ENCODE data around the gene LONRF2.
"Not testable (repeated sequence)": the region's sequence is repeated elsewhere in the genome, so short reads cannot be mapped to it uniquely, and the experiment has no call there.

The LONRF2 gene

DNA sequence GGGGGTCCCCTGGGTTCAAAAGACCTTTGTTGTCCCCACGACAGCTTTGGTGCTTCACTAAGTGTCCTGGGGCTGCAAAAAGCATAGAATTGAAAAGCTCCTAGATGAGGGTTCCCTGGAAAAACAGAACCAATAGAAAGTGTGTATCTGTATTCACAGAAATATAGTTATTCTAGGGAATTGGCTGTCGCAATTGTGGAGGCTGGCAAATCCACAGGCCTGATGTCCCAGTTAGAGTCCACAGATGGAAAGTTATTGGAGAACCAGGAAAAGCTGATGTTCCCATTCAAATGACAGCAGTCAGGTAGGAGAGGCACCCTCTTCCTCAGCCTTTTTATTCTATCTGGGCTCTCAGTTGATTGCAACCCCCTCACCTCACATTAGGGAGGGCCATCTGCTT, 65.5 kb downstream of the LONRF2 start:
- FAIRE-seq (no peak), DNase-seq (ENCODE audit: insufficient read length, low spot score) (no peak)
- TF ChIP-seq, protein P1, sequence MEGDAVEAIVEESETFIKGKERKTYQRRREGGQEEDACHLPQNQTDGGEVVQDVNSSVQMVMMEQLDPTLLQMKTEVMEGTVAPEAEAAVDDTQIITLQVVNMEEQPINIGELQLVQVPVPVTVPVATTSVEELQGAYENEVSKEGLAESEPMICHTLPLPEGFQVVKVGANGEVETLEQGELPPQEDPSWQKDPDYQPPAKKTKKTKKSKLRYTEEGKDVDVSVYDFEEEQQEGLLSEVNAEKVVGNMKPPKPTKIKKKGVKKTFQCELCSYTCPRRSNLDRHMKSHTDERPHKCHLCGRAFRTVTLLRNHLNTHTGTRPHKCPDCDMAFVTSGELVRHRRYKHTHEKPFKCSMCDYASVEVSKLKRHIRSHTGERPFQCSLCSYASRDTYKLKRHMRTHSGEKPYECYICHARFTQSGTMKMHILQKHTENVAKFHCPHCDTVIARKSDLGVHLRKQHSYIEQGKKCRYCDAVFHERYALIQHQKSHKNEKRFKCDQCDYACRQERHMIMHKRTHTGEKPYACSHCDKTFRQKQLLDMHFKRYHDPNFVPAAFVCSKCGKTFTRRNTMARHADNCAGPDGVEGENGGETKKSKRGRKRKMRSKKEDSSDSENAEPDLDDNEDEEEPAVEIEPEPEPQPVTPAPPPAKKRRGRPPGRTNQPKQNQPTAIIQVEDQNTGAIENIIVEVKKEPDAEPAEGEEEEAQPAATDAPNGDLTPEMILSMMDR (IDR thresholded peaks at IDR 0.05; ENCODE audit: insufficient read depth, missing control alignments), result no peak

DNA sequence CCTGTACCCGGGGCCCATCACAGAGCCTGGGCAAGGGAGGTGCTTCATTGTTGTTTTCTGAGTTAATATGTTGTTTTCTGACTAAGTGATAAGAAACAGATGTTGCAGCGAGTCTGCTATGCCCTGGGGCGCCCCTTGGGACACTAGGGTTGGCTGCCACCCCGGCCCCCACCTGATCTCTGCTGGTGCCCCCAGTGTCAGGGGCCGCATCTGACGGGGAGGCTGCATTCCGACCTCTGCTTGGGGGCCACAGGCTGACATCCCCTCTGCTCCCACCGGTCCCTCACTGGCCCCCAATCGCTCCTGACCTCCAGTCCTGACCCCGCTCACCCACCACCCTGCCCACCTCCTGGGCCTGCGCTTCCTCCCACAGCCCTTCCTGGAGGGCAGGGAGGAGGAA, 65.9 kb downstream of the LONRF2 start:
- FAIRE-seq, result no peak
- no peak for DNase-seq (ENCODE audit: insufficient read length, low spot score)
- TF ChIP-seq, protein P1 (IDR thresholded peaks at IDR 0.05; ENCODE audit: insufficient read depth, missing control alignments), result no peak

DNA sequence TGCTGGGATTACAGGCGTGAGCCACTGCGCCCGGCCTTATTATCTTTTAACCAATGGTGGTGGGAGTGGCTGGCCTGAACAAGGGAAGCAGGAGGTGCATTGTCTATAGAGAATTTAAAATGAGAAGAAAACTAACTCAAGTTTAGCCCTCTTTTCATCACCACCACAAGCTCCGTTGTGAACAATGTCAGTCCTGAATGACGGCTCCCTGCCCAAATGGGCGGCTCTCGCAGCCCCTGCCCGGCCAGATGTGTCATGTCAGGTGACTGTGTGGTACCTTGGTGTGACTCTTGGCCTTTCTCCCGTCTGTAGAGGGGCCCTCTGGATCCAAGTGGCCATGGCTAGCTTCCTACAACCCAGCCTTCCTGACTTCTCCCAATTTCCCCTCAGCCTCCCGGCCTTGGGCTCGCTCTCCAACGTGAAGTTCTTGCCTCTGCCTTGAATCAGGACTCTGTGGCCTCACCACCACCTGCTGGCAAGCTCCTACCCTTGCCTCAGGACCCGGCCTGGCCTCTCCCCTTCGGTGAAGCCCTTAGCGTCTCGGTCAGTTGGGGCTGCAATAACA, 67.6 kb downstream of the LONRF2 start:
- no peak for FAIRE-seq
- no peak for DNase-seq (ENCODE audit: insufficient read length, low spot score)
- TF ChIP-seq, protein P1 (IDR thresholded peaks at IDR 0.05; ENCODE audit: insufficient read depth, missing control alignments), result no peak

DNA sequence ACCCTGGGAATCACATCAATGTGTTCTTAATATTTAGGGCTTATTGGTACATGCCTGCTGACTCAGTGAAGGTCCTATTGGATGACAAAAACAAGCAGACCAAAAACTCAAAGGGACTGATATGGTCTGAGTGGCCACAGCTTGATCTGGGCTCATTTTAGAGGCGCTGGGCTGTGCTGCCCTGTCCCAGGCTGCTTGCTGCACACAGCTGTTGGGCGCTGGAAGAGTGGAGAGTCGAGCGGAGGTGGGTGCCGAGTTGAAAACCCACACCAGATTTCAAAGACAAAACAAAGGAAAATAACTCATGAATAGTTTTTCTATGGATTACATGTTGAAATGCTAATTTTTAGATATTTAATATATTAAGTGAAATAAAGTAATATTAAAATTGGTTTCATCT, 68.5 kb downstream of the LONRF2 start:
- DNase-seq (ENCODE audit: insufficient read length, low spot score) (no peak), FAIRE-seq (no peak)
- TF ChIP-seq, protein P1 (IDR thresholded peaks at IDR 0.05; ENCODE audit: insufficient read depth, missing control alignments), result no peak

DNA sequence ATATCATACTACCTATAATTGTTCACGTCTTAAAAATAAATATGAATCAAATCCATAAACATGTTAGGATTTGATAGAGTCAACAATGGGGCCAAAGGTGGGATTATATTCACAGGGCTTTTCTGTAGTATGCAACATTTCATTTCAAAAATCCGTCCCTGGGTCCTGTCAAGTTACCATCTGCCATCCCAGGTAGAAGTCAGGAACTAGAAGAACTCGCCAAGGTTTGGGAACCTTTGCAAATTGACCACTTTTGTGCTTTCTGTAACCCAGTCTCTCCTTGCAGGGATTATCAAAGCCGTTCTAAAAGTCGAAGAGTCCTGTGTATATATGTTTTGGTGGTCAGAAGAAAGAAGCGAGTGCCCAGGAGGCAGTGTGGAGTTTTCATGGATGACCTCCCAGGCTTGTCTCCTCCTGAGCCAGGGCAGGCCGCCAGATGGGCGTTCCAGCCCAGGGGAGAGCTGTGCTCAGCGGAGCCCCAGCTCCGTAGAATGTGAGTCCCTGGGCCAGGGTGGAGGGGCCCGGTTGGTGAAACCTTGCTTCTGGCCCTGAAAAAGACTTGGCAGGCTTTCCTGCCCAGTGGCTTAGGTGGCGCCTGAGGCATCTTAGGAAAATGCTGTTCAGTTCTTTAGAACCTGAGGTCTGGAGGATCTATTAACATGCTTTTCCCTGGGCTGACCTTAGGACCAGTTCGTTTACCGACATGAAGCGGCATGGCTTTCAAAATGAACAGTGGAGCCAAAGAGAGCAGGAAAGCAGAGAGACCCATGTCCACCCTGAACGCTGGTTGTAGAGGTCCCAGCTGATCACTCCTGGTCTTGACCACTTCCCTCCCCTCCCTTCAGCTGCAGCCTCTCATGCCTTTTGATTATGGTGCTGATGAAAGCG, 69.2 kb downstream of the LONRF2 start:
- FAIRE-seq, result no peak
- no peak for DNase-seq (ENCODE audit: insufficient read length, low spot score)
- TF ChIP-seq, protein P1 (IDR thresholded peaks at IDR 0.05; ENCODE audit: insufficient read depth, missing control alignments), result no peak

DNA sequence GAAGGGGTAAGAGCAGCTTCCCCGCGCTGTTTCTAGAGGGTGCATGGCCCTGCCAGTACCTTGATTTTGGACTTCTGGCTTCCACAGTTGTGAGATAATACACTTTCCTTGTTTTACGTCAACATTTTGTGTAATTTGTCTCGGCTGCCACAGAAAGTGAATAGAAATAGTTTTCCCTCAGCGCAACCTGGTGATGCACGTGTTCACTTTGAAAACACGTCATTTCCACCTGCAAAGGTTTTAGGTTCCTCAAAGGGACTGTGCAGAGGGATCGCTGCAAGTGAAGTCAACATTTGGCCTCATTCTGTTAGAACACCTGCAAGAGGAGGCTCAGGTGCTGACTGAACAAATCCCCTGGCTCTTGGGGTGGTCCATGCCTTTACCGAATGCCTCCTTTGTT, 71.7 kb downstream of the LONRF2 start:
- TF ChIP-seq, protein P1 (IDR thresholded peaks at IDR 0.05; ENCODE audit: insufficient read depth, missing control alignments), result no peak
- FAIRE-seq (no peak), DNase-seq (ENCODE audit: insufficient read length, low spot score) (no peak)

DNA sequence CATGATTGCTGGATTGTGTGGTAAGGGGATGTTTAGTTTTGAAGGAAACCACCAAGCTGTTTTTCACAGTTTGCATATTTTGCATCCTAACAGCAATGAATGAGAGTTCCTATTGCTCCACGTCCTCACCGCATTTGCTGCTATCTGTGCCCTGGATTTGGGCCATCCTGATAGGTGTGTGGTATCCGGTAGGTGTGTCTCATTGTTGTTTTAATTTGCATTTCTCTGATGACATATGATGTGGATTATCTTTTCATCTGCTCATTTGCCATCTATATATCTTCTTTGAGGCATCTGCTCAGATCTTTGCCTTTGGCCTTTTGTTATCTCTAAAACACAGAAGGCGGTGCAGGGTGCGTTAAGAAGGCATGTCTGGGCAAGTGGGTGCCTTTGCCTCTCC, 73.3 kb downstream of the LONRF2 start:
- DNase-seq (ENCODE audit: insufficient read length, low spot score) (no peak), FAIRE-seq (no peak)
- TF ChIP-seq, protein P1 (IDR thresholded peaks at IDR 0.05; ENCODE audit: insufficient read depth, missing control alignments), result no peak

DNA sequence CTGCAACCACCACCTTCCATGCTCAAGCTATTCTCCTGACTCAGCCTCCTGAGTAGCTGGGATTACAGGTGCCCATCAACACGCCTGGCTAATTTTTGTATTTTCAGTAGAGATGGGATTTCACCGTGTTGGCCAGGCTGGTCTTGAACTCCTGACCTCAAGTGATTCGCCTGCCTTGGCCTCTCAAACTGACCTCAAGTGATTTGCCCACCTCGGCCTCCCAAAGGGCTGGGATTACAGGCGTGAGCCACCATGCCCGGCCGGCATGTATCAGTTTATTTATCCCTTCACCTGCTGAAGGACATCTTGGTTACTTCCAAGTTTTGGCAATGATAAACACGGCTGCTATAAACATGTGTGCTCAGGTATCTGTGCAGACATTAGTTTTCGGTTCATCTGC, 73.7 kb downstream of the LONRF2 start:
- not testable (repeated sequence) for DNase-seq (ENCODE audit: insufficient read length, low spot score); FAIRE-seq
